GM20000 (cell line): ENCODE data around the gene UNC45A.

ENCODE experiments used
- DNase-seq: peaks from one replicate; pipeline ENCODE4 v3.0.0; 2012; ENCODE audit warnings: low spot score
- TF ChIP-seq, protein P1 (sequence below): IDR thresholded peaks from 2 replicates; pipeline ENCODE4 v1.5.1; 2012; ENCODE audit warnings: mild to moderate bottlenecking, control low read depth; ENCODE audit errors: extremely low read depth, missing control alignments

The UNC45A gene

GRCh38 chr15:90934256-90934948 is 683 bp upstream of the UNC45A start:
- DNase-seq, result peak; percentile 90
- TF ChIP-seq, protein P1, sequence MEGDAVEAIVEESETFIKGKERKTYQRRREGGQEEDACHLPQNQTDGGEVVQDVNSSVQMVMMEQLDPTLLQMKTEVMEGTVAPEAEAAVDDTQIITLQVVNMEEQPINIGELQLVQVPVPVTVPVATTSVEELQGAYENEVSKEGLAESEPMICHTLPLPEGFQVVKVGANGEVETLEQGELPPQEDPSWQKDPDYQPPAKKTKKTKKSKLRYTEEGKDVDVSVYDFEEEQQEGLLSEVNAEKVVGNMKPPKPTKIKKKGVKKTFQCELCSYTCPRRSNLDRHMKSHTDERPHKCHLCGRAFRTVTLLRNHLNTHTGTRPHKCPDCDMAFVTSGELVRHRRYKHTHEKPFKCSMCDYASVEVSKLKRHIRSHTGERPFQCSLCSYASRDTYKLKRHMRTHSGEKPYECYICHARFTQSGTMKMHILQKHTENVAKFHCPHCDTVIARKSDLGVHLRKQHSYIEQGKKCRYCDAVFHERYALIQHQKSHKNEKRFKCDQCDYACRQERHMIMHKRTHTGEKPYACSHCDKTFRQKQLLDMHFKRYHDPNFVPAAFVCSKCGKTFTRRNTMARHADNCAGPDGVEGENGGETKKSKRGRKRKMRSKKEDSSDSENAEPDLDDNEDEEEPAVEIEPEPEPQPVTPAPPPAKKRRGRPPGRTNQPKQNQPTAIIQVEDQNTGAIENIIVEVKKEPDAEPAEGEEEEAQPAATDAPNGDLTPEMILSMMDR, result peak; percentile 86

GRCh38 chr15:90936823-90937222 is 1.7 kb downstream of the UNC45A start:
- DNase-seq, result no peak
- TF ChIP-seq, protein P1, result no peak

GRCh38 chr15:90938261-90938660 is 3.2 kb downstream of the UNC45A start:
- DNase-seq, result no peak
- TF ChIP-seq, protein P1, result no peak

- TF ChIP-seq, protein P1, result no peak
- no peak for DNase-seq
These were observed 4.7 kb downstream of the UNC45A start for GRCh38 chr15:90939756-90940155.

DNA sequence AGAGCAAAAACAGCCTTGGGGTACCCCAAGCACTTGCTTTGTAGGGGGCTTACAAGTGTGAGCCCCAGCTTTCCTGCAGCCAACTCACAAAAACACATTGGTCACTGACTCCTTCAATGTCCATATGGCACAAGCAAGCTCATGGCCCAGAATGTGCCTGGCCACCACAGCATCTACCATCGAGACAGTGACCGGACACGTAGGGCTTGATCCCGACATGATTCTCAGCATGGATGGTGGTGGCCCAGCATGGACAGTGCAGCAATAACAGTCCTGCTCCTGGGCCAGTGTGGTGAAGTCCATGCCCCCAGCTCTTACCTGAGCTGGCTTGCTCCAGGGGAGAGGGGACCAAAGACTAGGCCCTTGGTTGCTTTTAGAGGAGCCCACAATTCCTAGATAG is 6.0 kb downstream of the UNC45A start:
- no peak for DNase-seq

DNA sequence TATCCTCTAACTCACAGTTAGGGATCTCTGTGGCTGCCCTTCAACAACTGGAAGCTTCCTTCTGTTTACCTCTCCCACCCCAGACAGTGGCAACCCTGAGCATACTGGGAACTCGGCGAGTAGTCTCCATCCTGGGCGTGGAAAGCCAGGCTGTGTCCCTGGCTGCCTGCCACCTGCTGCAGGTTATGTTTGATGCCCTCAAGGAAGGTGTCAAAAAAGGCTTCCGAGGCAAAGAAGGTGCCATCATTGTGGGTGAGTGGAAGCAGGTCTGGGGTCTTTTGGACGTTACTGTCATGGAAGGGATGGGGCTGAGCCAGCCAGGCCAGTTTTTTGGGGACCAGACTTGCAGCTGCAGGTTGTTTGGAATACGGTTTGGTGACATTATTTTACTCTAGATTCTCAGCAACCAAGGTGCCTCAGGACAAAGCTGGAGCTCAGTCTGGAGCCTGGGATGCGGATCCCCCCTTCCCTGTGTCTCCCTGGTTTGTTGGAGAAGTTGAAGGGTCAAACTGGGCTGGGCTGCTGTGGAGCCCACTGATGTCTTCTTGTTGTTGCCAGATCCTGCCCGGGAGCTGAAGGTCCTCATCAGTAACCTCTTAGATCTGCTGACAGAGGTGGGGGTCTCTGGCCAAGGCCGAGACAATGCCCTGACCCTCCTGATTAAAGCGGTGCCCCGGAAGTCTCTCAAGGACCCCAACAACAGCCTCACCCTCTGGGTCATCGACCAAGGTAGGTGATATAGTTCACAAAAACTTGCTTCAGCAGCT is 7.5 kb downstream of the UNC45A start:
- TF ChIP-seq, protein P1, result no peak
- DNase-seq, result no peak

More for the DNA sequence above, 6.0 kb downstream of the UNC45A start:
- TF ChIP-seq, protein P1, result no peak

DNA sequence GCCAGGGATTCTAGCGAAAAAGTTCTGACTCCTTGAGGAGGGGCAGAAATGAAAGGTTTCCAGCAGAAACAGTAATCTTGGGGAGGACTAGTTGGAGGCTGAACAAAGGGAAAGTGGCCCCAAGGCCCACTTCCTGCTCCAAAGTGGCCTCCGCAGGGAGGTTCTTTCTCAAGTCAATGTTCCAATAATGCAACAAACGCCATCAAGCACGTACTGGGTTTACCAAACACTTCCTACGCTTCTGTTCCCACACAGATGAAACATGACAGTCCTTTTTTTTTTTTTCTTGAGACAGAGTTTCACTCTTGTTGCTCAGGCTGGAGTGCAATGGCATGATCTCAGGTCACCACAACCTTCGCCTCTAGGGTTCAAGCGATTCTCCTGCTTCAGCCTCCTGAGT is 10.0 kb downstream of the UNC45A start:
- TF ChIP-seq, protein P1, result no peak
- DNase-seq, result no peak
